GM18520 (cell line): Measurements from ENCODE around the gene MVB12B.

Experiments
- ATAC-seq: cut with Tn5 transposase; IDR thresholded peaks from one replicate; pipeline ENCODE4 v1.9.1; 2021; ENCODE audit not compliant: unreplicated experiment

MVB12B gene

GRCh38 chr9:126500600-126501382, 174.2 kb downstream of the MVB12B start:
- ATAC-seq = no peak

- ATAC-seq = no peak
Measured at GRCh38 chr9:126501383-126502331, 175.0 kb downstream of the MVB12B start.

- ATAC-seq = no peak
Measured at GRCh38 chr9:126502417-126503332, 176.0 kb downstream of the MVB12B start.

GRCh38 chr9:126503333-126504085, 176.9 kb downstream of the MVB12B start:
- ATAC-seq = no peak

GRCh38 chr9:126504086-126504976, 177.7 kb downstream of the MVB12B start:
- no peak for ATAC-seq

- no peak for ATAC-seq
Measured at GRCh38 chr9:126504977-126505455, 178.4 kb downstream of the MVB12B start.

GRCh38 chr9:126505697-126506346, 179.2 kb downstream of the MVB12B start:
- ATAC-seq = no peak

GRCh38 chr9:126506361-126507317, 180.0 kb downstream of the MVB12B start:
- ATAC-seq = no peak

GRCh38 chr9:126507318-126508109, 180.9 kb downstream of the MVB12B start:
- ATAC-seq = no peak

- ATAC-seq = no peak
Measured at GRCh38 chr9:126508171-126508591, 181.6 kb downstream of the MVB12B start.

GRCh38 chr9:126508928-126509327, 182.3 kb downstream of the MVB12B start:
- no peak for ATAC-seq

GRCh38 chr9:126509718-126510117, 183.1 kb downstream of the MVB12B start:
- no peak for ATAC-seq

GRCh38 chr9:126510564-126510963, 183.9 kb downstream of the MVB12B start:
- no peak for ATAC-seq

- no peak for ATAC-seq
Measured at GRCh38 chr9:126511411-126511810, 184.8 kb downstream of the MVB12B start.

- ATAC-seq = no peak
Measured at GRCh38 chr9:126513159-126514036, 186.8 kb downstream of the MVB12B start.
